Endothelial cell of umbilical vein (primary cell): ENCODE measurements around the gene RDH5. TPM values are rescaled to one million over a fixed set of nuclear protein-coding genes. Genes with fewer than 3 reads are reported as not detected.

ENCODE experiments used
- BruUV-seq: library from RNA; stranded (reverse); fragments of 400-500 nt; replicated peaks from 2 replicates; lab custom pipeline; 2021; lab: Mats Ljungman, UMichigan
- CTCF ChIA-PET: fragments of 300-600, 350-600 bp; sonication (Branson Sonifier 250); formaldehyde crosslinking; loops from one replicate; lab custom pipeline; 2021; ENCODE audit warnings: antibody characterized with exemption, inconsistent platforms; lab: Charles Lee
- POLR2A ChIA-PET: fragments of 300-600, 350-600 bp; sonication (Branson Sonifier 250); formaldehyde crosslinking; loops from one replicate; lab custom pipeline; 2021; ENCODE audit warnings: antibody characterized with exemption, inconsistent platforms; lab: Charles Lee
- DNase-seq: peaks from one replicate; pipeline ENCODE4 v3.0.0-alpha.2; 2011; ENCODE audit warnings: low read depth, low spot score
- FAIRE-seq: peaks from 2 replicates; lab custom pipeline; 2011; peaks lifted over from hg19 to GRCh38; lab: Jason Lieb, UNC
- H2AFZ ChIP-seq: 2 replicates; pipeline ENCODE4 v1.6.0; 2012; ENCODE audit warnings: low read depth, low read length, control low read depth, inconsistent platforms
- H3K27ac ChIP-seq: 2 replicates; pipeline ENCODE4 v1.5.1; 2011; ENCODE audit warnings: low read depth, mild to moderate bottlenecking, control low read depth, low read length, moderate library complexity; ENCODE audit not compliant: insufficient read depth
- H3K27me3 ChIP-seq, 2 experiments: 2 replicates each; pipeline versions ENCODE4 v1.6.0 to v1.6.1; 2011; ENCODE audit warnings: low read length in 2 of 2, mixed read lengths in 1 of 2; ENCODE audit not compliant: control insufficient read depth in 2 of 2, insufficient read depth in 2 of 2
- H3K36me3 ChIP-seq, 2 experiments: 2 replicates in 1 of 2; 3 replicates in 1 of 2; pipeline ENCODE4 v1.5.1; 2011; ENCODE audit warnings: low read length in 2 of 2, mild to moderate bottlenecking in 1 of 2, moderate library complexity in 1 of 2; ENCODE audit not compliant: control insufficient read depth in 2 of 2, insufficient read depth in 2 of 2; ENCODE audit errors: extremely low read depth in 1 of 2
- H3K4me1 ChIP-seq: 3 replicates; pipeline ENCODE4 v1.5.1; 2011; ENCODE audit warnings: mild to moderate bottlenecking, low read length; ENCODE audit not compliant: control insufficient read depth, insufficient read depth; ENCODE audit errors: extremely low read depth
- H3K4me2 ChIP-seq: 2 replicates; pipeline ENCODE4 v1.6.1; 2011; ENCODE audit warnings: low read length, control low read depth, mixed read lengths; ENCODE audit not compliant: insufficient read depth
- H3K4me3 ChIP-seq, 3 experiments: fragments of 200-600 bp in 1 of 3; sonication (generic), shearing (Covaris generic) in 1 of 3; replicated peaks in 1 of 3; 2 replicates each; pipeline ENCODE4 v1.5.1; 2011 to 2016; ENCODE audit warnings: control low read depth in 3 of 3, low read length in 3 of 3, mild to moderate bottlenecking in 2 of 3, inconsistent platforms in 1 of 3, low read depth in 1 of 3, moderate library complexity in 1 of 3; ENCODE audit not compliant: insufficient read depth in 1 of 3
- H3K79me2 ChIP-seq: 2 replicates; pipeline ENCODE4 v1.6.0; 2012; ENCODE audit warnings: low read length, inconsistent platforms; ENCODE audit not compliant: control insufficient read depth, insufficient read depth
- H3K9ac ChIP-seq: replicated peaks from 2 replicates; pipeline ENCODE3; 2011; ENCODE audit warnings: low read length, control low read depth; ENCODE audit not compliant: insufficient read depth; ENCODE audit errors: extremely low read depth
- H3K9me1 ChIP-seq: replicated peaks from 3 replicates; pipeline ENCODE4 v1.6.0; 2011; ENCODE audit warnings: mild to moderate bottlenecking, low read length; ENCODE audit not compliant: control insufficient read depth, insufficient read depth; ENCODE audit errors: extremely low read depth
- H3K9me3 ChIP-seq: replicated peaks from 2 replicates; pipeline ENCODE4 v1.5.1; 2012; ENCODE audit warnings: low read length, inconsistent platforms; ENCODE audit not compliant: control insufficient read depth, insufficient read depth
- H4K20me1 ChIP-seq: replicated peaks from 2 replicates; pipeline ENCODE3; 2011; ENCODE audit warnings: mild to moderate bottlenecking, low read length; ENCODE audit not compliant: control insufficient read depth, insufficient read depth; ENCODE audit errors: extremely low read depth
- EZH2 ChIP-seq: IDR thresholded peaks from 2 replicates; pipeline ENCODE4 v1.6.1; 2012; ENCODE audit warnings: borderline replicate concordance, low read depth, mild to moderate bottlenecking, moderate library complexity, low read length, inconsistent platforms; ENCODE audit not compliant: severe bottlenecking
- GATA2 ChIP-seq: IDR thresholded peaks from 2 replicates; pipeline ENCODE4 v1.7.0; 2011; ENCODE audit warnings: low read depth, mild to moderate bottlenecking, moderate library complexity, mixed read lengths, low read length; ENCODE audit not compliant: insufficient read length, insufficient read depth
- MAX ChIP-seq: IDR thresholded peaks from 2 replicates; pipeline ENCODE4 v1.6.1; 2011; ENCODE audit not compliant: insufficient read depth, insufficient read length
- POLR2A ChIP-seq: IDR thresholded peaks from 2 replicates; pipeline ENCODE4 v1.6.1; 2012; ENCODE audit warnings: low read depth, mild to moderate bottlenecking, control low read depth, low read length
- dilution Hi-C: fragments of 300-500 bp; cut with MboI; formaldehyde crosslinking; loops from one replicate; pipeline ENCODE4 v1.15.0; 2019; ENCODE audit warnings: low sequenced_read_pairs; ENCODE audit not compliant: extremely low pct_ligation_motif_present
- intact Hi-C: fragments of 100-400 bp; cut with micrococcal nuclease; formaldehyde crosslinking; loops from one replicate; pipeline ENCODE4 v1.10.0; 2022
- polyA plus RNA-seq, 4 experiments: library from polyadenylated mRNA; depleted of rRNA in 3 of 4; stranded (reverse) in 3 of 4; unstranded in 1 of 4; fragments of >200 nt; gene quantifications; 2 replicates each; pipeline versions ENCODE4 v1.2.1 to v1.2.3, GENCODE V29; 2011 to 2012; ENCODE audit warnings: missing spikeins in 1 of 4
- total RNA-seq: library from RNA; stranded (reverse); gene quantifications from 2 replicates; pipeline ENCODE4 v1.2.3, GENCODE V29; 2021

RDH5 gene
- total and polyA plus RNA-seq, 2 donors (not counting 3 experiments of a cell fraction or from before 2014, with no cell fraction given) = 2.7 to 3.7 TPM

- intact Hi-C loops = no loop called here
- Histone ChIP-seq H3K79me2 (no peaks in the 10 kb centered on the region), H3K4me1 (no peaks in the 10 kb centered on the region), H3K9me1 (no peaks in the 10 kb centered on the region), H3K27me3 (peaks cover 0 to 5% of the 10 kb centered on the region in 2 experiments), H3K9ac (no peak overlapping the region), H3K27ac (no peak overlapping the region), H4K20me1 (no peaks in the 10 kb centered on the region), H3K4me2 (no peak overlapping the region), H2AFZ (no peak overlapping the region), H3K9me3 (no peaks in the 10 kb centered on the region), H3K4me3 (no peak overlapping the region), H3K36me3 (no peaks in the 10 kb centered on the region)
- DNase-seq (no peak), FAIRE-seq (no peak)
- POLR2A ChIA-PET = no interaction called here
- BruUV-seq = no TSS peak
- CTCF ChIA-PET = interaction anchor here (2.0 kb wide), 1 partner anchor 15 kb away, joined by 7 read pairs; no protein-coding TSS in a partner anchor
- dilution Hi-C loops = no loop called here
- TF ChIP-seq EZH2 (no peak), GATA2 (no peak), MAX (no peak)
These were observed 48.4 kb upstream of the RDH5 start for GRCh38 chr12:55671746-55672145.

- no peaks in the 10 kb centered on the region for H3K9me3 ChIP-seq
- no peak overlapping the region for H2AFZ ChIP-seq
- no peak overlapping the region for H3K4me2 ChIP-seq
- no peaks in the 10 kb centered on the region for H3K79me2 ChIP-seq
- H3K27me3 ChIP-seq = peaks cover 0 to 5% of the 10 kb centered on the region in 2 experiments
- H3K27ac ChIP-seq = no peak overlapping the region
- no peaks in the 10 kb centered on the region for H3K36me3 ChIP-seq
- H4K20me1 ChIP-seq = no peaks in the 10 kb centered on the region
- dilution Hi-C loops = no loop called here
- H3K9me1 ChIP-seq = no peaks in the 10 kb centered on the region
- FAIRE-seq (no peak), DNase-seq (no peak)
- TF ChIP-seq MAX = no peak
- no peak for TF ChIP-seq GATA2
- TF ChIP-seq POLR2A = no peak
- CTCF ChIA-PET = interaction anchor here (1.0 to 1.4 kb wide), 2 partner anchors 17 to 47 kb away, joined by 3 to 6 read pairs; no protein-coding TSS in a partner anchor
- POLR2A ChIA-PET = no interaction called here
- no peaks in the 10 kb centered on the region for H3K4me1 ChIP-seq
- no peak overlapping the region for H3K4me3 ChIP-seq
- no peak overlapping the region for H3K9ac ChIP-seq
- no TSS peak for BruUV-seq
- intact Hi-C loops = no loop called here
These were observed 46.6 kb upstream of the RDH5 start for GRCh38 chr12:55673638-55674037.
